ENCODE results near the gene EBF3. TPM values are rescaled to one million over a fixed set of nuclear protein-coding genes. Genes with fewer than 3 reads are reported as not detected.

Gene EBF3
- polyA plus RNA-seq, 3 donors = 1.6 to 2.0 (median 1.9) TPM

GRCh38 chr10:129837909-129838582, 126.0 kb downstream of the EBF3 start:
- DNase-seq = no peak

GRCh38 chr10:129836253-129836652, 127.8 kb downstream of the EBF3 start:
- no peak for DNase-seq

- no peak for DNase-seq
Measured at GRCh38 chr10:129833994-129834739, 129.9 kb downstream of the EBF3 start.

GRCh38 chr10:129833468-129833950, 130.6 kb downstream of the EBF3 start:
- no peak for DNase-seq

- DNase-seq = peak; percentile 39
Measured at GRCh38 chr10:129832573-129833467, 131.3 kb downstream of the EBF3 start.

- DNase-seq = no peak
Measured at GRCh38 chr10:129831150-129831549, 132.9 kb downstream of the EBF3 start.

GRCh38 chr10:129825826-129826225, 138.2 kb downstream of the EBF3 start:
- no peak for DNase-seq

GRCh38 chr10:129825221-129825620, 138.9 kb downstream of the EBF3 start:
- no peak for DNase-seq

- DNase-seq = no peak
Measured at GRCh38 chr10:129820451-129820850, 143.6 kb downstream of the EBF3 start.

GRCh38 chr10:129816656-129817045, 147.4 kb downstream of the EBF3 start:
- DNase-seq = no peak

GRCh38 chr10:129815898-129816655, 148.0 kb downstream of the EBF3 start:
- no peak for DNase-seq

- DNase-seq = peak; percentile 10
Measured at GRCh38 chr10:129814681-129815646, 149.1 kb downstream of the EBF3 start.

GRCh38 chr10:129812398-129812797, 151.7 kb downstream of the EBF3 start:
- no peak for DNase-seq

GRCh38 chr10:129811208-129811607, 152.9 kb downstream of the EBF3 start:
- no peak for DNase-seq

GRCh38 chr10:129809841-129810240, 154.2 kb downstream of the EBF3 start:
- DNase-seq = no peak

GRCh38 chr10:129809431-129809830, 154.6 kb downstream of the EBF3 start:
- DNase-seq = no peak

GRCh38 chr10:129808092-129808983, 155.7 kb downstream of the EBF3 start:
- DNase-seq = no peak

GRCh38 chr10:129807211-129807610, 156.9 kb downstream of the EBF3 start:
- DNase-seq = no peak

GRCh38 chr10:129800796-129801340, 163.2 kb downstream of the EBF3 start:
- DNase-seq = no peak

Measured in renal pelvis (tissue), 4 donors.